PC-3 (cell line): ENCODE data around the gene PSORS1C1. TPM values are rescaled to one million over a fixed set of nuclear protein-coding genes. Genes with fewer than 3 reads are reported as not detected.

ENCODE experiments used
- ATAC-seq: fragments of 200-7000 bp; cut with Tn5 transposase; 2 replicates; pipeline ENCODE4 v1.9.1; 2020; ENCODE audit warnings: mild to moderate bottlenecking, moderate library complexity
- BruUV-seq: library from RNA; stranded (reverse); fragments of 400-500 nt; replicated peaks from 2 replicates; lab custom pipeline; 2021; lab: Mats Ljungman, UMichigan
- CTCF ChIA-PET: fragments of 300-600 bp; sonication (Branson Sonifier 250); formaldehyde crosslinking; loops from one replicate; lab custom pipeline; 2022; ENCODE audit warnings: antibody characterized with exemption; lab: Charles Lee
- POLR2A ChIA-PET: fragments of 300-600 bp; sonication (Branson Sonifier 250); formaldehyde crosslinking; loops from one replicate; lab custom pipeline; 2022; ENCODE audit warnings: antibody characterized with exemption; ENCODE audit not compliant: unreplicated experiment; lab: Charles Lee
- DNase-seq: peaks from one replicate; pipeline ENCODE4 v3.0.0-alpha.2; 2015
- H2AFZ ChIP-seq: fragments of 300-600 bp; sonication (generic); 2 replicates; pipeline ENCODE4 v1.6.0; 2016; ENCODE audit warnings: antibody characterized with exemption, low read length
- H3F3A ChIP-seq: fragments of 300-600 bp; sonication (generic); one replicate; pipeline ENCODE4 v1.6.0; 2017; ENCODE audit warnings: antibody characterized with exemption, low read length, control low read depth, mild to moderate bottlenecking; ENCODE audit not compliant: unreplicated experiment
- H3K27ac ChIP-seq: fragments of 300-600 bp; sonication (generic); 2 replicates; pipeline ENCODE4 v1.5.1; 2016; ENCODE audit warnings: mild to moderate bottlenecking, low read length
- H3K27me3 ChIP-seq: fragments of 300-600 bp; sonication (generic); 2 replicates; pipeline ENCODE4 v1.6.1; 2016; ENCODE audit warnings: low read length, mixed read lengths
- H3K36me3 ChIP-seq: fragments of 300-600 bp; sonication (generic); 2 replicates; pipeline ENCODE4 v1.6.1; 2016; ENCODE audit warnings: low read depth, mixed run types, low read length, mixed read lengths
- H3K4me1 ChIP-seq: fragments of 300-600 bp; sonication (generic); 2 replicates; pipeline ENCODE4 v1.5.1; 2016; ENCODE audit warnings: low read length; ENCODE audit not compliant: insufficient read depth
- H3K4me2 ChIP-seq: fragments of 300-600 bp; sonication (generic); 2 replicates; pipeline ENCODE4 v1.6.0; 2016; ENCODE audit warnings: low read length
- H3K4me3 ChIP-seq: fragments of 300-600 bp; sonication (generic); 2 replicates; pipeline ENCODE4 v1.5.1; 2016; ENCODE audit warnings: mild to moderate bottlenecking, low read length, mixed read lengths
- H3K79me2 ChIP-seq: fragments of 300-600 bp; sonication (generic); 2 replicates; pipeline ENCODE4 v1.6.1; 2017; ENCODE audit warnings: low read length, mixed read lengths
- H3K9ac ChIP-seq: fragments of 300-600 bp; sonication (generic); 2 replicates; pipeline ENCODE4 v1.6.0; 2016; ENCODE audit warnings: mild to moderate bottlenecking, low read length
- H3K9me2 ChIP-seq: fragments of 300-600 bp; sonication (generic); replicated peaks from 2 replicates; pipeline ENCODE4 v1.6.1; 2016; ENCODE audit warnings: mixed run types, low read length, mixed read lengths
- H3K9me3 ChIP-seq: fragments of 300-600 bp; sonication (generic); 2 replicates; pipeline ENCODE4 v1.6.1; 2016; ENCODE audit warnings: low read length, mixed read lengths
- H4K20me1 ChIP-seq: fragments of 300-600 bp; sonication (generic); 2 replicates; pipeline ENCODE4 v1.6.1; 2016; ENCODE audit warnings: low read length, mixed read lengths
- EZH2 ChIP-seq: fragments of 300-600 bp; sonication (generic); IDR thresholded peaks from one replicate; pipeline ENCODE4 v1.6.1; 2017; ENCODE audit warnings: antibody characterized with exemption, mild to moderate bottlenecking, low read length; ENCODE audit not compliant: unreplicated experiment
- EZH2phosphoT487 ChIP-seq: fragments of 300-600 bp; sonication (generic); IDR thresholded peaks from 2 replicates; pipeline ENCODE4 v1.6.1; 2018; ENCODE audit warnings: mild to moderate bottlenecking, antibody characterized with exemption, low read length, borderline replicate concordance
- intact Hi-C: fragments of 100-400 bp; cut with micrococcal nuclease; formaldehyde crosslinking; loops from 2 replicates; pipeline ENCODE4 v1.9.0; 2023
- total RNA-seq: library from RNA; depleted of rRNA; stranded (reverse); fragments of >200 nt; gene quantifications from 2 replicates; pipeline ENCODE4 v1.2.3, GENCODE V29; 2014
- TF ChIP-seq, protein P1 (sequence below): fragments of 300-600 bp; sonication (generic); conservative IDR thresholded peaks from 2 replicates; pipeline ENCODE4 v1.5.1; 2017; ENCODE audit warnings: antibody characterized with exemption, low read depth, mild to moderate bottlenecking, low read length

PSORS1C1 gene
- total RNA-seq, 1 experiment from 2014 or later: 2.0 TPM

DNA sequence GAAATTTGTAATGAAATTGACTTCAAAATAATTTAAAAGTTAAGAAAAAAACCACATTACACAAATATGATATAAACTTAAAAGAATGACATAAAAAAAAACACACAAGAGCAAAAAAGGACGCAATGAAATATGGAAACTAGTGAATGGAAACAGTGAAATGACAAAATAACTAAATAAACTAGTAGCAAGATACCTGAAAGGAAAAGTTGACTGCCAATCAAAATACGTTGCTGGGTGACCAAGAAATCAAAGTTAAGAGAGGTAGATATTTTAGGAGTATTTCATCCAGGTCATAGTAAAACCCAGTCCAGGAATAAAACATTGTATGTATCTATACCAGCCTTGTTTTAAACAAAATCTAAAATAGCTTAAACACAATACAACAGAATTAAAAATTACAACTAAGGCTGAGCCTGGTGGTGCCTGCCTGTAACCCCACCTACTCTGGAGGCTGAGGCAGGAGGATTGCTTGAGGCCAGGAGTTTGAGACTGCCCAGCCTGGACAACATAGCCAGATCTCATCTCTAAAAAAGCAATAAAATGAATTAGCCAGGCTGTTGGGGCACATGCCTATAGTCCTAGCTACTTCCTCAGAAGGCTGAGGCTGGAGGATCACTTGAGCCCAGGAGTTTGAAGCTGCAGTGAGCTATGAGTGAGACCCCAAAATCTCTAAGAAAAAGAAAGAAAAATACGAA lies 24.2 kb upstream of the PSORS1C1 start:
- Histone ChIP-seq H3K4me1 (peaks cover 33% of the 10 kb centered on the region), H3K4me3 (no peak overlapping the region), H3K9me2 (no peaks in the 10 kb centered on the region), H3K36me3 (no peaks in the 10 kb centered on the region), H4K20me1 (no peaks in the 10 kb centered on the region), H3K27me3 (no peaks in the 10 kb centered on the region), H3K79me2 (no peaks in the 10 kb centered on the region), H3K9me3 (no peaks in the 10 kb centered on the region), H3F3A (no peaks in the 10 kb centered on the region), H3K9ac (no peak overlapping the region), H3K4me2 (no peak overlapping the region), H3K27ac (no peak overlapping the region), H2AFZ (no peak overlapping the region)
- ChIA-PET POLR2A (no interaction called here), CTCF (no interaction called here)
- no TSS peak for BruUV-seq
- no peak for ATAC-seq
- TF ChIP-seq, protein P1, sequence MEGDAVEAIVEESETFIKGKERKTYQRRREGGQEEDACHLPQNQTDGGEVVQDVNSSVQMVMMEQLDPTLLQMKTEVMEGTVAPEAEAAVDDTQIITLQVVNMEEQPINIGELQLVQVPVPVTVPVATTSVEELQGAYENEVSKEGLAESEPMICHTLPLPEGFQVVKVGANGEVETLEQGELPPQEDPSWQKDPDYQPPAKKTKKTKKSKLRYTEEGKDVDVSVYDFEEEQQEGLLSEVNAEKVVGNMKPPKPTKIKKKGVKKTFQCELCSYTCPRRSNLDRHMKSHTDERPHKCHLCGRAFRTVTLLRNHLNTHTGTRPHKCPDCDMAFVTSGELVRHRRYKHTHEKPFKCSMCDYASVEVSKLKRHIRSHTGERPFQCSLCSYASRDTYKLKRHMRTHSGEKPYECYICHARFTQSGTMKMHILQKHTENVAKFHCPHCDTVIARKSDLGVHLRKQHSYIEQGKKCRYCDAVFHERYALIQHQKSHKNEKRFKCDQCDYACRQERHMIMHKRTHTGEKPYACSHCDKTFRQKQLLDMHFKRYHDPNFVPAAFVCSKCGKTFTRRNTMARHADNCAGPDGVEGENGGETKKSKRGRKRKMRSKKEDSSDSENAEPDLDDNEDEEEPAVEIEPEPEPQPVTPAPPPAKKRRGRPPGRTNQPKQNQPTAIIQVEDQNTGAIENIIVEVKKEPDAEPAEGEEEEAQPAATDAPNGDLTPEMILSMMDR: no peak
- TF ChIP-seq EZH2phosphoT487 (no peak), EZH2 (no peak)
- no peak for DNase-seq
- intact Hi-C loops: no loop called here

DNA sequence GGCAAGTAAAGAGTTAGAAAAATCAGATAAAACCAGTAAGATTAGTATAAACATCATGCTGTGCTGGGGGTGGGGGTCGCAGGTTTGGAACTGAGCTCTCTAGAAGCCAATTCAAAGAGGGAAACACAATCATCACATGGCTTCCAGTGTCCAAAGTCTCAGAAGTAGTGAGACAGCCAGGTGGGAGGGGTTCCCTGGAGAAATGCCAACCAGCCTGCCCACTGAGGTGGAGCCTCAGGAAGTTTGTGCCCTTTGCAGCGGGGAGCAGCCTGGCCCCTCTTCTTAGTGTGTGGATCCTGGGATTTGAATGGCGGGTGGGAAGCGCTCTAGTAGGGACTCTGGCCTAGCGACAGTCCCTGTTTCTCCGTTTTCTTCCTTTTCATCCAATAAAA lies 23.6 kb upstream of the PSORS1C1 start:
- Histone ChIP-seq H3K79me2 (no peaks in the 10 kb centered on the region), H3F3A (no peaks in the 10 kb centered on the region), H3K36me3 (no peaks in the 10 kb centered on the region), H3K27me3 (no peaks in the 10 kb centered on the region), H3K4me2 (no peak overlapping the region), H4K20me1 (no peaks in the 10 kb centered on the region), H3K4me3 (no peak overlapping the region), H3K9me2 (no peaks in the 10 kb centered on the region), H3K9ac (no peak overlapping the region), H3K4me1 (peaks cover 33% of the 10 kb centered on the region), H2AFZ (no peak overlapping the region), H3K27ac (no peak overlapping the region), H3K9me3 (no peaks in the 10 kb centered on the region)
- TF ChIP-seq EZH2 (no peak), EZH2phosphoT487 (no peak)
- TF ChIP-seq, protein P1: no peak
- BruUV-seq: no TSS peak
- CTCF ChIA-PET: no interaction called here
- intact Hi-C loops: no loop called here
- ATAC-seq (no peak), DNase-seq (no peak)
- POLR2A ChIA-PET: no interaction called here

DNA sequence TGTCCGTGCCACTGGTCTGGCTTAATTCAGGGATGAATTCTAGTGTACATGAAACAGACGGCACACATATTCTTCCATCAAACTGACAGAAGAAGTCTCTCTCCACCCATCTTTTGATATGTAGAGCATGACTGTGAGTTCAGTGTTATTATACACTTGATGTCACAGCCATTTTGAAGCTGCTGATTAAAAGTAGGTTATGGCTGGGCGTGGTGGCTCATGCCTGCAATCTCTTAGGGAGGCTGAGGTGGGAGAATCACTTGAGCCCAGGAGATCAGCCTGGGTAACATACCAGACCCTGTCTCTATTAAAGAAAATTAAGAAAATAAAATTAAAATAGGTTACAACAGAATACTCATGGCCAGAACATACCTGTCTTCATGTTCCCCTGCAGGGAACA lies 22.9 kb upstream of the PSORS1C1 start:
- Histone ChIP-seq H3K27ac (no peak overlapping the region), H4K20me1 (no peaks in the 10 kb centered on the region), H3K9ac (no peak overlapping the region), H3F3A (no peaks in the 10 kb centered on the region), H3K9me3 (no peaks in the 10 kb centered on the region), H3K4me1 (peaks cover 29% of the 10 kb centered on the region), H2AFZ (no peak overlapping the region), H3K4me2 (no peak overlapping the region), H3K4me3 (no peak overlapping the region), H3K79me2 (no peaks in the 10 kb centered on the region), H3K36me3 (no peaks in the 10 kb centered on the region), H3K9me2 (no peaks in the 10 kb centered on the region), H3K27me3 (no peaks in the 10 kb centered on the region)
- no peak for DNase-seq
- BruUV-seq: no TSS peak
- POLR2A ChIA-PET: no interaction called here
- CTCF ChIA-PET: no interaction called here
- intact Hi-C loops: no loop called here
- ATAC-seq: no peak
- TF ChIP-seq EZH2 (no peak), EZH2phosphoT487 (no peak)
- TF ChIP-seq, protein P1: no peak
